ENCODE measurements around the gene FBXL20.

Gene FBXL20

GRCh38 chr17:39244600-39245570, 156.5 kb downstream of the FBXL20 start:
- peak; percentile 56 for DNase-seq

GRCh38 chr17:39244016-39244599, 157.3 kb downstream of the FBXL20 start:
- no peak for DNase-seq

DNA sequence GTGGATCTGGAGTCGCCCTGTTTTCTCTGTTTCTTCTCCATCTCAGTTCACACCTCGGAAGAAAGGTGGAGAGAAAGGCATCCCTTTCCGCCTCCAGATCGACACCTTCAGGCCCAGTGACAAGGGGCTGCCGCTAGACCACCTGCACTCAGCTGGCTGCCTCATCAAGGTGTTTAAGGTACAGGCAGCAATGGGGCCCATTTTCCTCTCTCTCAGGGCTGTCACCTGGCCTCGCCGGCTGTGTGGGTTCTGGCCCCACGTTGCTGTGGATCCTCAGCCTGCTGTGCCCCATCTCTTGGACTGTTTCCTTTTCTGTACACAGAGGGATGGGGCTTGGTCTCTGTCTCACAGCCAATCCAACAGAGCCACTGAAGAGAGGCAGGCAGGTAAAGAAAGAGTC, 158.3 kb downstream of the FBXL20 start:
- no peak for DNase-seq

DNA sequence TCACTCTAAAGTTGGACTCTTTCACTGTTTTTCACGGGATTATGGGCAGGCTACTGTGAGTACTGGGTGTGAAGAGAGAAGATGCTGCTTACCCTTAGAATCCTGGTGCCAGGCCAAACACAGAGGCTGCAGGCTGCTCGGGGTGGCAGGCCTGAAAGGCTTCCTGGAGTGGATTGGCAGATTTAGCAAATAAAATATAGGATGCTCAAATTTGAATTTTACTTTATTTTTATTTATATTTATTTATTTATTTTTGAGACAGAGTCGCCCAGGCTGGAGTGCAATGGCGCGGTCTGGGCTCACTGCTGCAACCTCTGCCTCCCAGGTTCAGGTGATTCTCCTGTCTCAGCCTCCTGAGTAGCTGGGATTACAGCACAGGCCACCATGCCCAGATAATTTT, 160.8 kb downstream of the FBXL20 start:
- DNase-seq: no peak

DNA sequence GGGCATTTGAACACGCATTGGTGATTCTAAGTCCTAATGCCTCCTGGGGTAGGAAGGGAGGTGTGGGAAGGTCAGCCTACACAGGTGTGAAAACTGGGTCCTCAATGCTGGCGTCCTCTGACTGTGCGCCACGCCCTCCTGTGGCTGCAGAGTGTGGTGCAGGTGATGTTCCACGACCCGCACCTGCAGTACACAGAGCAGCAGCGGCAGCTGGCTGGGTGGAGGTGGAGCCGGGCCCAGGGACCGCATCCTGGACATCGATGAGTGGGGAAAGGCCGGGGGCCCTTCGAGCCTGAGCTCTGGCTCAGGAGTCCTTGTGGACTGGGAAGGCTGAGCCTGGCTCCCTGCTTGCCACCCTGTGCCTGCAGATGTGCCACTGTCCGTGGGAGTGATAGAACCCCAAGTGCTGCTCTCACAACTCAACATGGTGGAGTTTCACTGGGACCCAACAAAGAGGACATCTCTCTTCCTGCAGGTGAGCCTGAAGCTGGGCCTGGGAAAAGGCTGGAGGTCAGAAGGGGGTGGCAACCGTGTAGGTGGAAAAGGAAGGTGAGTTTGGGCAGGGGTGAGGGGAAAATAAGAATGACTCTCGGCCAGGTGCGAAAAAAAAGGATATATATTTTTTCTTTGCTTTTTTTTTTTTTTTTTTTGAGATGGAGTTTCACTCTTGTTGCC, 161.6 kb downstream of the FBXL20 start:
- no peak for DNase-seq

DNA sequence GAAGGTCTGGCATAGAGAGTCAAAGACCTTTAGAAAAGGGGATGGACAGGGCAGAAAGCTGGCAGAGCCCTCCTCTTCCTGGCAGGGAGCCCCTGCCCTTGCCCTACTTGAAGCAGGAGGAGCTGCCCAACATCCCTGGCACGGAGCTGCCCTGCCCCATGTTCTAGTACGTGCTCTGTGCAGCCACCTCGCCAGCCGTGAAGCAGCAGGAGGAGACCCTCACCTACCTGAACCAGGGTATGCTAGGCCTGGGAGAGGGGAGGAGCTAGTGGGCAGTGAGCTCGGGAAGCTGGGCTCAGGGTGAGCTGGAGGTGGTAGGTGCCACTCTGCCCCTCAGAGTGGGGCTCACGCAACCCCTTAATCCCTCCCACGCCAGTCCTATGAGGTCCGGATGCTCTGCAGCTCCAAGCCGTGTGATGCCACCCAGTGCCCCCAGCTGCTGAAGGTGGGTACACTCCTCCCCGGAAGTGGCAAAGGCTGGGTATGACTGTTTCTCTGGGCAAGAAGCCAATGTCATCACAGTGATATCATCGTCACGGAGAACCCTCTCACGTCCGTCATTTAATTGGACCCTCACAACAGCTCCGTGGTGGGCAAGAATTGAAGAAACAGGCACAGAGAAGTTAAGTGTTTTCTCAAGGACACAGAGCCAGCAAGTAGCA, 163.0 kb downstream of the FBXL20 start:
- DNase-seq: peak; percentile 72

GRCh38 chr17:39237586-39237985, 163.8 kb downstream of the FBXL20 start:
- no peak for DNase-seq

GRCh38 chr17:39236981-39237441, 164.4 kb downstream of the FBXL20 start:
- DNase-seq: no peak

DNA sequence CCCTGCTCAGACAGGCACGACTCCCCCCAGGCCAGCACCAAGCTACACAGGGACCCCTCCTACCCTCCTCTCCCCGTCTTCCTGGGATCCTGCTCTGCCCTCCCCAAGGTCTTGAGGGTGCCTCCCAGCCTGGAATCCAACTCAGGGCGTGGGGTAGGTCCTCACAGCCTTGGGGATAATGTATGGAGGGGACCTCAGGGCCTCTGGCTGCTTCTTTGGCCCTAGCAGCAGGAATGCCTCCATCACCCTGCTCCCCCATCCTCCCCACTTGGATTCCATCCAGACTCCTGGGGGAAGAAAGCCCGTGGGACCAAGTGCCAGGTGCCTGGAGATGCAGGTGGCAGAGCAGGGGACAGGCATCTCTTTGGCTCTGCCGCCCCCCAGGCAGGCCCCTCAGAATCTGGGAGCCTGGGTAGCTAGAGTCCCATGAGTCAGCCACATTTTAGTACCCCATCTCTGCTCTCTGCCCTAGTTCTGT, 164.9 kb downstream of the FBXL20 start:
- DNase-seq: peak; percentile 14

- peak; percentile 83 for DNase-seq
Measured at GRCh38 chr17:39235555-39236449, 165.6 kb downstream of the FBXL20 start.

DNA sequence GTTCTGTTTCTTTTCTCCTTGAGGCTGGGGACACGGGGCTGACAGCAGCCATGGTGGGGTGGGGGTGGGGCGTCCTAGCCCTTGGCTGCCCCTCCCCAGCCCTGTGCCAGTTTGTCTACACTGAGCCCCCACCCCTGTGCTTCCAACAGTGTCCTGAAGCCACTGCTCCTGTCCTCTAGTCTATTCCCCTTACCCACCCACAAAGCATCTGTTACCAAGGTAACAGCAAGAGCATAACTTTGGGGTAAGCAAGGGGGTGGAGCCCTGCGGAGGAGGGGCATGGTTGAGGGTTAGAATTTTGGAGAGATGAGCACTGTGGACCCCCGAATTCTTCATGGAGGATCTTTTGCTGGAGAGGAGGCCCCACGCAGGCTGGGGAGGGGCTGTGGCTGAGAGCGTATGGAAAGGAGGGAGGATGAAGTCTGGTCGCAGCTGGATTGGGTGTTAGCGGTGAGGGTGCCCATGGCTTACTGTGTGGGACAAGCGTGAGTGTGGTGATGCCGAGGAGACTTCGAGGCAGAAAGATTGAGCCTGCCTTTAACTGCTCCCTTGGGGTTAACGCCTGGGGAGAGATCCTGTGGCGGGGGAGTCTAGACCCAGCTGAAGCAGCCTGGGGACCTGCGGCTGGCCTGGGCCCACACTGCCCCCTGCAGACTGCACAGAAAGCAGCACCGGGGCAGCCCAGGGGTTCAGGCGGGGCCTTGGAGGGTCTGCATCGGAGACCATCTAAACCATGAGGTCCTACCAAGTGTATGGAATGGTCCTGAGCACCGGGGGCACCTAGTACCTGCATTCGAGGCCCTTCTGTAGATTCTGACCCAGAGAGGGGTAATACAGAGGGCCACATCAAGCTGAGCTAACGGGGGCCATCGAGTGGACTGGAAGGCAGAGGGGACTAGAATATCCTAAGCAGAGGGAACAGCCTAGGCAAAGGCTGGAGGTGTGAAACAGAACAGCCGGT, 169.6 kb downstream of the FBXL20 start:
- peak; percentile 52 for DNase-seq

GRCh38 chr17:39231091-39231561, 170.3 kb downstream of the FBXL20 start:
- DNase-seq: no peak

- DNase-seq: no peak
Measured at GRCh38 chr17:39230361-39230760, 171.1 kb downstream of the FBXL20 start.

DNA sequence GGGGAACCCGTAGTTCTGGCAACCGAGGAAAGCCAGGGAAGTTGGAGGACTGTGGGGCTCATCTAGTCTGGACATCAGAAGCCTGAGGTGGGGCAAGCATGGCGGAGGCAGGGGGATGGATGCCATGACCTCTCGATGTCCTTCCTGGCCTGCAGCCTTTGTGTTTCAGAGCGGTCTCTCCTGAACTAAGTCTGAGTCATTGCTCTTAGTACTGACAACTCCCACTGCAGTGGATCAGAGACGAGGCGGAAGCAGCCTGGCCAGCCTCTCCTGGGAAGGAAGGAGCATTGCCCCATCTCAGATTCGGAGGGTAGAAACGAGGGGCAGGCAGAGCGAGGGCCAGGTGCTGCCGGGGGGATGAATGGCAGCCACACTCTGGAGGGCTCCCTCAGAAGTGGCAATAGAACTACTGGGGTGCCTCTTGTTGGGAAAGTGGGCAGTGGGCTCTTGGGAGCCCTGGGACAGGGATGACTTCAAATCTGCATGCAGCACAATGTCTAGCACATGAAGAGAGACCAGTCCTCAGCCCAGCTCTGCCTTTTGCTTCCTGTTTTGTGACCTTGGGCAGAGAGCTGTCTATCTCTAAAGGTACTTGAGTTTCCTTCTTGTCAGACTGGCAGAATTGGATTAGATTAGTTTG, 172.0 kb downstream of the FBXL20 start:
- no peak for DNase-seq

- no peak for DNase-seq
Measured at GRCh38 chr17:39227364-39227919, 174.0 kb downstream of the FBXL20 start.

- no peak for DNase-seq
Measured at GRCh38 chr17:39225959-39226683, 175.3 kb downstream of the FBXL20 start.

DNA sequence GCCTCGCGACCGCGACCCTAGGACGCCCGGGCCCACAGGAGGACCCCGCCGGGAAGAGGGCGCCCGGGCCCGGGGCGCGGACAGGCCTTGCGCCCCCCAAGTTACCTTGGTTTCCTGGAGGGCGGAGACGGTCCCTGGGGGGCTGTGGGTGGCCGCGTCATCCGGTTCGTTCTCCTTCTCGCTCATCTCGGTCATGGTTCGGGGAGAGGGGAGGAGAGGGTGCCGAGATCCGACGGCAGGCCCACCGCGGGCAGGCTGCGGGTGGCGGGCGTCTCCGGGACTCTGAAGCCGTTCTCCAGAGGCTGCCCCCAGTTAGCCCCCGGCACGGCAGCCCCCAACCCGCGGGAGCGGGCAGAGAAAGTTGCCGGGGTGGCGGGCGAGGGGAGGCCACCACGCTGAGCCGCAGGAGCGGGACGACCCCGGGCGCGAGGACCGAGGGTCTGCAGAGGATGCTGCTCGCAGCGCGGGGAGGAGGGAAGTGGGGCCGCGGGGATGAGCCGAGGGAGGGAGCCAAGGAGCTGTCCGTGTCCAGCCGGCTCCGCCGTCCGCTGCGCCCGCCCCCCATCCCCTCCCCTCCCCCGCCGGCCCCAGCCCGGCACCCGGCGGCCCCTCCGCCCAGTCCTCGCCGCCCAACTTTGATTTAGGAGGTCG, 176.0 kb downstream of the FBXL20 start, which contains the start of gene STAC2:
TSS of gene STAC2 (minus strand) at position 638 of the 651 bp plus-strand sequence. CDS start at position 195, 443 bp downstream.
- no peak for DNase-seq

GRCh38 chr17:39224778-39225307, 176.6 kb downstream of the FBXL20 start:
- DNase-seq: no peak
